HT-29 (cell line): ENCODE results near the gene YARS1. TPM values are rescaled to one million over a fixed set of nuclear protein-coding genes. Genes with fewer than 3 reads are reported as not detected.

Experiments
- DNase-seq: peaks from one replicate; pipeline ENCODE4 v3.0.0-alpha.2; 2015; ENCODE audit warnings: low spot score
- total RNA-seq: library from RNA; depleted of rRNA; stranded (reverse); fragments of >200 nt; shearing (Covaris generic); gene quantifications from 2 replicates; pipeline ENCODE4 v1.2.3, GENCODE V29; 2014; rRNA removed

The YARS1 gene
- total RNA-seq: 148 and 154 TPM in 2 replicates

DNA sequence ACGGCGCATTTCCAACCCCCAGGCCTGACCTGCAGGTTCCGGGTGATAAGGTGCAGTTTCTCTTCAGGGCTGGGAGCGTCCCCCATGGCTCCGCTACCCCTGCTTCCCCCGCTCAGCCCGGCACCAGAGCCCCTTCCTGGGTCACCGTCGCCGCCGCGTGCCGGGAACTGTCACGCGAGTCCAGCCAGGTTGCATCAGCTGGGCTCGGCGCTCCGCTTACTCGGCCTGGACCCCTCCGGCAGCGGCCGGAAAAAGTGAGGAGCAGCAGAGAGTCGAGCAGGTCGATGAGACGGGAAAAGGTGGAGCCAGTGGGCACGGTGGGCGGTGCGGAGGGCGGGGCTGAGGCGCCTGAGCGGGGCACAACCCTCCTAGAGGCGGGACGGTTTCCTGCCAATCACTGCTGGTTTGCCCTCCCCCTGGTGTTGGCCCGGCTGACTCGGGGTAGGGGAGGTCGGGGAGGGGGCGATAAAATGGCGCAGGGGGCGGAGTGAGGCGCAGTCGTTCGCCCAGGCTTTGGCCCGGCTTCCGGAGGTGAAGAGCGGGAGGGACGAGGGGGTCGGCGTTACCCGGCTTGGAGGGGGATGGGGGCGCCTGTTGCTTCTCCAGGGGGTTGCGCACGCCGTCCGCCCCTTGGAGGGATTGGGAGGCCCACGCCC is at the start of gene YARS1, which contains the start of gene S100PBP:
Gene YARS1, minus strand, starts transcription at position 200 of the 656 bp plus-strand sequence. Its CDS starts 114 bp downstream, at position 86.
Gene S100PBP, plus strand, starts transcription at position 495 of the 656 bp plus-strand sequence. CDS start 8,447 bp downstream, outside the sequence.
- peak; percentile 99 for DNase-seq

DNA sequence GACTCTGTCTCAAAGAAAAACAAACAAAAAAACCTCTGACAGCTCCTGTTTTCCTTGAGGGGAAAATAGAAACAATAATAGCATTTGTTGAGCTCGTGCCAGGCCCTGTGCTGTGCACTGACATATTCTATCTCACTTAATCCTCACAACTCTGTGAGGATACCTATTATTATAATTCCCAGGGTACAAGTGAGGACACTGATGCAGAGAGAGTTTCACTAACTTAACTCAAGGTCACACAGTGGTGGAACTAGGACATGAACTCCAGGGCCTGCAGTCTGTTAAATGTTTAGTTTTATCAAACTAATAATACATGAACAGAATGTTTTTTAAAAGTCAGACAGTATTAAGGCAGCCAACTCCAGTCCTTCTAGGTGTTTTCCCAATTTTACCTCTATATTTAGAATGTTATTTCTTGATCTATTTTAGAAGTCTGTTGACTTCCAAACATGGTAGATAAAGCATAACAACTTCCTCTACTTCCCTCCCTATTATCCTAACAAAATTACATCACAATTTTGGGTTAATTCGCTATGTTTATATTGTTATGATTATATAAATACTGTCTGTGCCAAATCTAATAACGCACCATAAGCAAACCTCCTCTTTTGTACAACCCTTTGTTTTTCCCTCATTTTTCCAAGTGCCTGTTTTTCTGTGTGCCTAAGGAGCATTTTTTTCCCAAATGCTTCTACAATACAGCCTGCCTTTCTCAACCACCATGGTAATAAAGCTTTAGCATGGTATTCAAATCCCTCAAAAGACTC is 48.7 kb upstream of the YARS1 start:
- DNase-seq: no peak

DNA sequence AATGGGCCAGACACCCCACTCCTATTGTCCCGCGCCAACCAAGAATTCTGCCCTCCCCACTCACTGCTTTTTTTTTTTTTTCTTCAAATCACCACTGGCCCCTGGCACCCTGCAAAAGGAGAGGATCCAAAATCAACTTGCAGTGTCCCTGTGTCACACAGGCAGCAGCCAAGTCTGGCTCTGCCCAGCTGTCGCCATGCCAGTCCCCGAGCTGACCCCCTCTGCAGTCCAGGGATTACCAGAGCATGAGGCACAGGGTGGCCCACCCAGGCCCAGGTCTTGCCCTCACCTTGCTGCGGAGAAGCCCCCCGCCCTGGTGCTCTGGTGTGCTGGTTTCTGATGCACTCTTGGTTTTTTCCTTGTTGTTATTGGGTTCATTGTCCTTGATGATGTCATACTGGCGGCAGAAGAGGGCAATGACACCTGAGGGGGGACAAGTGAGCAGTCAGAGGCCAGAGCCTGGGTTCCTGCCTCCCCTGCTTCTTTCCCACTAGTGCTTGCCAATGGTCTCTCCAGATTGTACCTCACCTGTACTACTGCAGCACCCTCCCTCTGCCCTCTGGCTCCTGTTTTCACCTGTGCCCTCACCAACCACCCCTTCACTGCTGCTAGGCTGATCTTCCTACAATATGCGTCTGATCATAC is 47.3 kb upstream of the YARS1 start:
- no peak for DNase-seq

DNA sequence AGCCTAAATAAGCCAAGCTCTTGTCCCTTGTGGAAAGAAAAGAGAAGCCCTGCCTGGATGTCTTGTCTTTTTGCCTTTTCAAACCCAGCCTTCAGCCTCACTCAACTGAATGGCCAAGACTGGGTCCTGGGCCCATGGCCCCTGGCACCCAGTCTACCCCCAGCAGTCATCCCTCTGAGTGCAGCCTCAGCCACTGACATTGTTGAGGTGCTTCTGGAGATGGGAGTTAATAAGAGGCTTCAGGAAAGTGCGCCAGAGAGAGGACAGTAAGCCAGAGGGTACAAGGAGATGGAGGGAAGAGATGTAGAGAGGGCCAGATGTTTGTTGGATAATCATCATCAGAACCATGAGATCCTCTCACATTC is 46.7 kb upstream of the YARS1 start:
- DNase-seq: no peak

DNA sequence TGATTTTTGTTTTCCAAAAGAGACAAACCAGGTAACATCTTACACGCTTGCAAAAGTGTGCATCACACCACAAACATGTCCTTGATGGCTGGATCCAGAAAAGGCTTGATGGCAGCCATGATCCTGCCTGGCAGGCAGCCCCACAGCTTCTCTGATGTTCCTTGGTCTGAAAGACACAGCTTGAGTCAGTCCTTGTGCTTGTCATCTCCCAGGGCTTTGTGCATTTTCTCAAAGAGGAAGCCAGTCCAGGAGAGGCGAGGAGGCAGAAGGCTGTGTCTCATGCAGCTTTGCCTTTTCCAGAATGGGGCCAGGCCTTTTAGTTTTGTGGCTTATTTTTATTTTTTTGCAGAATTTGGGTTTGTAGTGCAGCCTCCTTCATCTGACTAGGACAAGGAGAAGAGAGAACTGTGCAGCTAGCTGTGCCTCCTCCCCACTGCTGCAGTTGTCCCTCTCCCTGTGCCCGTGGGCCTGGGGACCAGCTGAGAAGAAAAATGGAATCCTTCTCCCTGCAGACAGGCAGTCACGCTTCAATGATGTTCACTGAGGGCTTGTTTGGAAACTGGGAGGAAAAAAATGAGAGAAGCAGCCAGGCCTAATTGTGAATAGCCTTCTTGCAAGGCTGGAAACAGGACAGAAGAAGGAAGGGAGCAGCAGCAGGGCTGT is 46.2 kb upstream of the YARS1 start:
- no peak for DNase-seq

DNA sequence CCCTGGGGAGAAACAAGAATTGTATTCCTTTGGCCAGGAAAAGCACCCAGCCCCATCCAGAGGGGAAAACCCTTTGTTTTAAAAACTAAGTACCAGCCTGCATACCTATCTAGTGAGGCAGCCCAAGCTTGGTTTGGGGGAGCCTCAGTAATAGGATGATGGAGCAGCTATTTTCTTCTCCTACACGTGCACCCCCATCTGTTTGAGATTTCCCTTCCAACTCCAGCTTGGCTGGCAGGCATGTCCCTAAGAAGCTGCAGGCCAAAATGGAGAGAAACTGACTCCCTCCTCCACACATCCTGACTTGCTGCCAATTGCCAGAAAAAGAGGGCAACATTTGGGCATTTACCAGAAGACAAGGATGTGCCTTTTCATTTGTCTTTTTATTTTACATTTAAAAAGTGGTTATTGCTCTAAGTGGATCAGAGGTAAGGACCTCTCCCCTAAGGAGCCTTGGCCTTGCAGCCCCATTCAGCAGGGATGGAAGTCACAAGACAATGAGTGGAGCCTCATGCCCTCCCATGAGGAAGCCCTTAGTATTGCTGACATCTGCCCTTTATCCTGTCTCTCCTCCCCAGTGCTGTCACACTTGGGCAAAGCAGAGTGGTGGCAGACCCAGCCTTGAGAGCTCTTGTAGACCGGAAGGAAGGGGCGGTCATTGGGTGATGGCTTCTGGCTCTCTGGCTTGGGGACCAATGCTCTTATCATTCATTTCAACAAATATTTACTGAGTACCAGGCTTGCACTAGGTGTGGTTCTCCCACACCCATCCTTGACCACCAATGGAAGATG is 44.9 kb upstream of the YARS1 start:
- no peak for DNase-seq

DNA sequence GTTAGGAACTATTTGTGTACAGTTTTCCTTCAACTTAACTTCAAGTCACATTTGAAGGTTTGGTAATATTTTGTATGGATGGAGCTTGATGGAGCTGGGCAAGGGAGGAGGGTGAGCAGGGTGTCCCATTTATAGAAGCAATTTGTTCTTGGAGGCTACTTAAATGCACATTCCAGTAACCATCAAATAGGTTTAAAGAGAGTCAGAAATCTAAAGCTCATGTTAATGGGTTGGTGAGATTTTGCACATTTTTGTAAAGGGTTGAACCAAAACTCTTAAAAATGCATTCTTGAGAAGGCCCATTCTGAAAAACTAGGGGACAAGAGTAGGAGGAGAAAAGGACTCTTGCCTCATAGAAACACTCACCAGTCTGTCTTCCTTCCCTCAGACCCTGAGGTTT is 43.4 kb upstream of the YARS1 start:
- DNase-seq: no peak

DNA sequence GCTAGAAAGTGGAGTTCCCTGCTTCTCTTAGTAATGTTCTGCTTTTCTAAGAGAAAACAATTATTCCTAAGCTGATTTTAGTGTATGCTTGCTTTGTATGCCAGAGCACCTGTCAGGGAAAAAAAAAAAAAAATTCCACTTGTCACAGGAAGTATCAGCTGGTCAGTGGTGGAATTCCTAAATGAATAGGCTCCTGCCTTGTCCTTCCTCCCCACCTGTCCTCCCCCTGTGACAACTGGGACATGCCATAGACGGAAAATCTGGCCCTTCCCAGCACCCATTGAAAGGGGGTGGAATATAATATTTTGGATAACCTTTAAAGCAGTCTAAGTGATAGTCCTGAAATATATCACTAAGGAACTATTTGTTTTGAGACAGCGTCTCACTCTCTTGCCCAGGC is 42.8 kb upstream of the YARS1 start:
- no peak for DNase-seq

DNA sequence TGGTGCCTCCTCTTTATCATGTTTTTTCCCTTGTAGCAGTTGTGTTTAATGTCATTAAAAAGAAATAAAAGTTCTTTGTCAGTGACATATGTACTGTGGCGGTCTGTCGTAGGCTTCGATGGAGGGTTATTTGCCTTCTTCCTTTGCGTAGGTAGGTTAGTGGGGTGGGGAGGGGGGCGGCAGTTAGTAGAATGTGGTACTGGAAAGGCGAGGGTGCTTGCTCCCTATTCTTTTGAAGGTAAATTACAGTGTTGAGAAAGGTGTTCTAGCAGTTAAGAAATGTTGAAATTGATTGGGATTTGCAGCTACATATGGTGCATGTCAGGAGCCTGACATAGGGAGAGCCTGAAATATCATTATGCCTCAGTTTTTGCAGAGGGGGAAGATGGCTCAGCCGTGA is 41.6 kb upstream of the YARS1 start:
- no peak for DNase-seq

DNA sequence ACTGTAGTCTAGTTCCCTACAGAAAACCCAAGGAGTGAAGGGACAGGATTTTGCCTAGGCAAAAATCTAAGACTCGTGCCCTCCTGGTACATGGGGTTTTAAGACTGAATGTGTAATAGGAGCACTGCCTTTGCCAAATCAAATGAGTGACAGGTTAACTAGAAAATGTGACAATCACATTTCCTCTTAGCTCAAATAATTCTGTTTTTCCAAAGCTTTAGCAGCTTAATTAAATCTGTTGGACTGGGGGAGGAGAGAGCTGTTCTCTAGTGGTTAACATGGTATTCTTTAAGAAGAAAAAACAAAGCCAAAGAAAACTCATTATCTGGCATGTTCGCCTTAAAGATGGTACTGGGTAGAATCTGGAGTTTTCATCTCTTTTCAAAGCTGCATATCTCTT is 41.0 kb upstream of the YARS1 start:
- DNase-seq: no peak

DNA sequence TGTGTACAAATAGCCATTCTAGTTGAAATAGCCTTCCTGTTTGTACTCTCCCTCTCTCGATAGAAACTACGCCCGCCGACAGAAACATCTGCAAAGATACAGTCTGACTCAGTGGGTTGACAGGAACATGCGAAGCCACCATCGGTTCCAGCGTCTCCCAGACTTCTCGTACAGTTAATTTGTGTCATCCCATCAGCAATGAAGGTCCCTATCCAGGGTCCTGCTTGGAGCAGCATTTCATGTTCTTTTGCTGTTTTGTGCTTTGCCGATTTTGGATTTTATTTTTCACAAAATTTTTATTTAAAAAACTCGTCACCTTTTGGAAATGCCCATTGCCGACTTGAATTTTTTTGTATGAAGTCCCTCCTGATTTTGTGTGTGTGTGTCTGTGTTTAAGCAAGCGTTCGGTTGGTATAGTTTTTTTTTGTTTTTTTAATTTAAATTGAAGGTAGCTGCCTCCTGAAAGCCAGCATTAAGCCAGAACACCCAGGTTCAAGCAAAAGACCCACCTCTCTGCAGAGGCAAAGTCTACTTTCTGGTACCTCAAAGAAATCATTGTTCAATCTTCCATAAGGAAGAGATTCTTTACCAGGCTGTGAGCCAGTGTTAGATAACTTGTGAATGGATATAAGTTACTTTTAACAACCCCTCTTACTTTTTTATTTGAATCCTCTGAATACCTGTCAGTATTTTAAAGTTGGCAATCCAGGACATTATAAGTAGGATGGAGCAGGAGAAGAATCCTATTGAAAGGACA is 38.9 kb upstream of the YARS1 start:
- no peak for DNase-seq

DNA sequence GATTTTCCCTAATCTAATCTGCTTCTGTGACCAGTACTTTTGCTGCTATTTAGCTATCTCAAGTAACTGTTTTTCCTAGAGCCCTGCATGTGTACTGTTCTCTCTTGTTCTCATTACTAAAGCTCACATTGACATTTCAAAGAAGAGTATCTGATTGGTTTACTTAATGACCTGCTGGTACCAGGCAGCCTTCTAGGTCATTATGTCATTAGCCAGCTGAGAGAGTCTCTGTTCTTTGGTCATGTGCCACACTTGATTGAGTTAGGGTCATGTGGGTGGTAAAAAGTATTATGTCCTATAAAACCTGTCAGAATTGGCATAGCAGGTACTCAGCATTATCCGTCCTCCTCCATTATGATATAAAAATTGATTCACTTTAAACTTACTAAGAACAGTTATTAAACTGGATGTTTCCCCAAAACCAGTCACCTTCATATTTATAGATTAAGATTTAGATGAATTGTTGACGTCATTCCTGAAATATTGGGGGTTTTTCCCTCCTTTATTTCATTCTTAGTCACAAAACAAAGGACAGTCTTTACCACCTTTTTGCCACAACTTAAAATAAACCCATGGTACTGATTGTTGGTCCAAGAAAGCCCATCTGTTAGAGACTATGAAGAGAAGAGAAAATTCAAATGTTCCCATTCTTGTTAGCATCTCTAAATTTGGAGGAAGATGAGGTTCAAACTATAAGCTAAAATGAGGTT is 31.4 kb upstream of the YARS1 start:
- DNase-seq: no peak

DNA sequence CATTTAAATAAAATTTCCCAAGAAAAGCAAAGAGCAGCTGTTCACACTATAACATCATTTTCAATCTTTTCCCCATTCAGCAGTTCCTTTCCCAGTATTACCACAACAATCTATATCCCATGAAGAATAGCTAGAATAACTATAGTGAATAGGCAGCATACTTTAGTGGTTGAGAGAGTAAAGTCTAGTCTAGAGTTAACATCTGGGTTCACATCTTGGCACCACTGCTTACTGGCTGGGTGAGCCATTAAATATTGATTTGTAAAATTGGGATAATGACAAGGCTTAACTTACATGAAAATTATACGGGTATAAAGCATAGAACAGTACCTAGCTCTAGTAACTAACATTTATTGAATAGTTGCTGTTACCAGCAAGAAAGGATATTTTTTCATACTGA is 14.7 kb upstream of the YARS1 start:
- no peak for DNase-seq

DNA sequence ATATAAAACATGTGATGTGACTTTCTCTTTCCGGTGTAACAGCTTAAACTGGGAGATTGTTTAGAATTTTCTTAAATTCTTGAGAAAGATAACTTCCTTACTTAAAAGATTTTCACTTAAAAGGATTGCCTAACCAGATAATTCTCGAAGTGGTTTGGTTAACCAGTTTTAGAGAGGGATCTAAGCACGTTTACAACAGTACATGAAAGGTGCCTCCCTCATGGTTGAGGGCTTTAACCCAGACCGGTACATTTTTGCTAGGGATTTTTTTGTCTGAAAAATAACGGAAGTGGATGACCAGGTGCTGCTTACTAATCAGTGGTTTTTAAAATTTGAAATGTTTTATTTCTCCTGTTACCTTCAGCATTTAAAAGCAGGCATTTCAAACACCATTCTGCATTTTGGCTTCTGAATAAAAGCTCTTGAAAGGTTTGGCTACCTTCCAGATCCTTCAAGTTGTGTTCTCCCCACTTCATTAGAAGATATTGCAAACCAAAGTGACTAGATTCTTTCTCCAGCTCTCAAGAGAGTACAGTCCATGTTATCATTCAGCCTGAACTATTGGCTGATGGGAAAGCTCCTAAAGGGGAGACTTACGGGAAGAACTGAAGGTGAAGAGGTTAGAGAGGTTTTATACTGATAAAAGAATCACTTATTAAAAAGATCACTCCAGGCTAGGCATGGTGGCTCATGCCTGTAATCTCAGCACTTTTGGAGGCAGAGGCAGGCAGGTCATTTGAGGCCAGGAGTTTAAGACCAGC is 13.1 kb upstream of the YARS1 start:
- DNase-seq: no peak

DNA sequence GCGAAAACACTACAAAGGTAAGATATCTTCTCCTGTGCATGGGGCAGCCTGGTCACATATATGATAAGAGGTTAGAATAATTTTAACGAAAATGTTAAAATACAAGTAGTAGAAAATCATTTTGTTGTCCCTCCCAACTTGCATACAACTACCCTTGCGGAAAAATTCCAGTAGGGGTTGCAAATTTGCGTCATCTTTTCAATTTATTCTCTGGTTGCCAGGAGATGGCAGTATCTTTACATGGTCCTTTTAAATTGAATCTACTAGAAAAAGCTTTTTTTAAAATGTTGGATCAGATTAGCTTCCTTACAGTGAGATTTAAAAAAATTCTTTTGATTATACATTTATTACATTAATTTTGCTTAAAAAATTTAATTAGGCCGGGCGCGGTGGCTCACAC is 11.2 kb upstream of the YARS1 start:
- peak; percentile 42 for DNase-seq

DNA sequence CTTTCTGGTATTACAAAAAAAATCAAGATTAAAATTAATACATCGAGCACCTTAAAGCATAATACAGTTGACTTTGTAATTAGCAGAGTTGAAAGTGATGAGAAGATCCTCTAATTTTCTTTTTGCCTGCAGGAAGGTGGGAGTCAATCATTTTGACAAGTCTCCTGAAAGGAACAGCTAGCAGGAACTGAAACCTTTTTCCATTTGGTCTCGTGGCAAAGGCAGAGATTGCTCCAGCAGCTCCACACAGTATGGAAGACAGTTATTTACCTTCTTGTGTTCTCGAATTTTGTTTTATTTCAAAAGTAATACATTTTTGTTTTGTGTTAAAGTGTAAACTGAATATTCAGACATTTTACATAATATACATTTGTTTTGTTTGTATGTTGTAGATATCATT is 8.0 kb upstream of the YARS1 start:
- no peak for DNase-seq

DNA sequence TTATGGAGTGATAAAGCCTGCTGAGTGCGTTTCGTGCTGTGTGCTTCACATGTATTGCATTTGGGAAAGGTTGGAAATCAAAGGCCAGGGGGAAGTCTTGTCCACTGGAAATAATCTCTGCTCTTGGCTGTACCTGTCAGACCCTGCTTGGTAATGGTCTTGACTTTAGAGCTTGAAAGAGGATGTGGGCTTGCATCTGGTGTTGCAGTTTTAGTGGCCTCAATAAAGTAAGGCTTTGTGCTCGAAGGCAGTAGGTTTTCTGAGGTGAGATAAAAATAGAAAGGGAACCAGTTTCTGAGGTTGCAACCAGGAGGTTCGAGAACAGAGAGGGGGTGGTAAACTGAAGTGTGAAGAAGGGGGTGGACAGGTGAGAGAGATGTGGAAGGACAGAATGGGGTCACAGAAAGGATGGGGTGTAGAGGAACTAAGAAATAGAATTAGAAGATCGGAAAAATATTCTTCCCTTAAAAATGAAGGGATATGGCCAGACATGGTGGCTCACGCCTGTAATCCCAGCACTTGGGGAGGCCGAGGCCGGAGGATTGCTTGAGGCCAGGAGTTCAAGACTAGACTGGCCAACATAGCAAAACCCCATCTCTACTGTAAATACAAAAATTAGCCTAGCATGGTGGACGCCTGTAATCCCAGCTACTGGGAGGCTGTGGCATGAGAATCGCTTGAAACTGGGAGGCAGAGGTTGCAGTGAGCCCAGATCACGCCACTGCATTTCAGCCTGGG is 1.8 kb upstream of the YARS1 start:
- DNase-seq: no peak
